HG03432 (cell line): Measurements from ENCODE around the gene CHIC2.
A peak's percentile ranks its signal among the peaks of the same experiment; 100 is the strongest.
"Not testable (repeated sequence)": the region's sequence is repeated elsewhere in the genome, so short reads cannot be mapped to it uniquely, and the experiment has no call there.

Experiments used
- ATAC-seq: cut with Tn5 transposase; IDR thresholded peaks from one replicate; pipeline ENCODE4 v1.9.1; 2021; ENCODE audit warnings: mild to moderate bottlenecking, moderate library complexity; ENCODE audit not compliant: unreplicated experiment

The CHIC2 gene

GRCh38 chr4:54064317-54065111 is at the start of gene CHIC2:
TSS of gene CHIC2 (minus strand) at chr4:54064605. CDS start at chr4:54064300, 305 bp downstream.
- peak; percentile 98 for ATAC-seq

GRCh38 chr4:54113206-54113605 is 48.8 kb upstream of the CHIC2 start:
- ATAC-seq = not testable (repeated sequence)

GRCh38 chr4:54110019-54110416 is 45.6 kb upstream of the CHIC2 start:
- ATAC-seq = no peak

- ATAC-seq = no peak
Measured at GRCh38 chr4:54109241-54110018, 45.0 kb upstream of the CHIC2 start.

GRCh38 chr4:54107951-54108748 is 43.7 kb upstream of the CHIC2 start:
- no peak for ATAC-seq

GRCh38 chr4:54104907-54105306 is 40.5 kb upstream of the CHIC2 start:
- peak; percentile 40 for ATAC-seq

GRCh38 chr4:54103190-54103574 is 38.8 kb upstream of the CHIC2 start:
- ATAC-seq = no peak

- ATAC-seq = no peak
Measured at GRCh38 chr4:54102531-54103106, 38.2 kb upstream of the CHIC2 start.

GRCh38 chr4:54101190-54102041 is 37.0 kb upstream of the CHIC2 start:
- ATAC-seq = no peak

GRCh38 chr4:54100595-54101189 is 36.3 kb upstream of the CHIC2 start:
- ATAC-seq = peak; percentile 29

GRCh38 chr4:54099748-54100574 is 35.6 kb upstream of the CHIC2 start, which contains the start of gene GSX2:
TSS of gene GSX2 (plus strand) at chr4:54100163. CDS start at chr4:54100345, 182 bp downstream.
- peak; percentile 17 for ATAC-seq

GRCh38 chr4:54099287-54099747 is 34.9 kb upstream of the CHIC2 start:
- peak; percentile 20 for ATAC-seq

- no peak for ATAC-seq
Measured at GRCh38 chr4:54098375-54098774, 34.0 kb upstream of the CHIC2 start.

GRCh38 chr4:54097152-54097551 is 32.7 kb upstream of the CHIC2 start:
- no peak for ATAC-seq

GRCh38 chr4:54096295-54096962 is 32.0 kb upstream of the CHIC2 start:
- ATAC-seq = no peak

GRCh38 chr4:54095110-54095825 is 30.9 kb upstream of the CHIC2 start:
- no peak for ATAC-seq

GRCh38 chr4:54094451-54094850 is 30.0 kb upstream of the CHIC2 start:
- ATAC-seq = no peak
